IMR-90 (cell line): ENCODE measurements around the gene WDTC1.

Experiments
- CEBPB ChIP-seq: IDR thresholded peaks from 2 replicates; pipeline ENCODE4 v1.6.1; 2012; ENCODE audit warnings: low read depth, low read length, improper control_type of control experiment
- CTCF ChIP-seq: conservative IDR thresholded peaks from 2 replicates; pipeline ENCODE4 v1.5.1; 2012; ENCODE audit warnings: mild to moderate bottlenecking, low read depth, low read length, improper control_type of control experiment
- NFE2L2 ChIP-seq: fragments of 150-350 bp; IDR thresholded peaks from 2 replicates; pipeline ENCODE4 v1.6.1; 2016; ENCODE audit warnings: low read depth, mild to moderate bottlenecking, low read length
- POLR2A ChIP-seq: IDR thresholded peaks from 2 replicates; pipeline ENCODE4 v1.6.1; 2012; ENCODE audit warnings: mild to moderate bottlenecking, low read depth, low read length
- RAD21 ChIP-seq: IDR thresholded peaks from 2 replicates; pipeline ENCODE4 v1.6.1; 2012; ENCODE audit warnings: low read length, improper control_type of control experiment
- SMC3 ChIP-seq: fragments of 150-350 bp; IDR thresholded peaks from 2 replicates; pipeline ENCODE4 v1.6.1; 2016; ENCODE audit warnings: low read depth, mild to moderate bottlenecking, antibody characterized with exemption, low read length, moderate library complexity
- USF2 ChIP-seq: fragments of 150-350 bp; IDR thresholded peaks from 2 replicates; pipeline ENCODE4 v1.6.1; 2017; ENCODE audit warnings: mild to moderate bottlenecking, antibody characterized with exemption, low read length, low read depth

- TF ChIP-seq CTCF (no peak), POLR2A (no peak), RAD21 (no peak), NFE2L2 (no peak), USF2 (no peak), SMC3 (no peak), CEBPB (no peak)
These were observed 114.7 kb downstream of the WDTC1 start for GRCh38 chr1:27348861-27349783.
